HTERT RPE-1 (cell line): Measurements from ENCODE around the gene RNF227.
"Not testable (repeated sequence)": the region's sequence is repeated elsewhere in the genome, so short reads cannot be mapped to it uniquely, and the experiment has no call there.

Experiments
- in situ Hi-C: fragments of 300-500 bp; cut with MboI; formaldehyde crosslinking; loops from 4 replicates; pipeline ENCODE4 v1.14.3; 2020; ENCODE audit warnings: low sequenced_read_pairs

Gene RNF227

DNA sequence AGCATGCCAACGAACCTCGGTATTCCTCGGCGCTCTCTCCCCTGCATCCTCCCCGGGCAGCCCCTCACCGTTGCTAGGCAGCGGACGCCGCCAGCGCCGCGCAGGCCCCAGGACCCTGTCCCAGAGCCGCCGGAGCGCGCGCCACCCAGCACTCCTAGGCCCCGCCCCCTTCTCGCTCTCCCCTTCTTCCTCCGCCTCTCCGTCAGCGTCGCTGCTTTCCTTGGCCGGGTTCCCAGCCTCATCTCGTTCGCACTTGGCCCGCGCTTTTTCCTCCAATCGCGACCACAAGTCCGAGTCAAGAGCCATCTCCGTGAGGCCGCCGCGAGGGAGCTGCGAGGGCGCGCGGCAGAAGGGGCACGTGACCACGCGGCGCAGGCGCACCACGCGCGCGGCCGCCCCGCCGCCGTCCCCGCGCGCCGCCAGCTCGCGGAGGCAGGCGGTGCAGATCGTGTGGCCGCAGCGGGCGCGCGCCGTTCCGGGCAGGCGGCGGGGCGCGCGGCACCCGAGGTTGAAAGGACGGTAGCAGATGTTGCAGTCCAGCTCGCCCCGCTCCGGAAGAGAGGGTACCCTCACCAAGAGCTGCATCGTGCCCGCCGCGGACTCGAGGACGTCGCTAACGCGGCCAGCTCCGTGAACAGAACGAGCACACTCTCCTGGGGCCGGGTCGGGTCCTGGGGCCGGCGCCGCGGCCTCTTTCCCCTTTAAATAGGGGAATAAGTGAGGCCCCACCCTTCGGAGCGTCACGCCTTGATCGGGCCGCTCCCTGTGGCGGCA, at the start of gene RNF227:
Gene RNF227, minus strand, starts transcription at position 679 of the 774 bp plus-strand sequence. Its CDS starts 94 bp downstream, at position 585.
- in situ Hi-C loops = no loop called here

DNA sequence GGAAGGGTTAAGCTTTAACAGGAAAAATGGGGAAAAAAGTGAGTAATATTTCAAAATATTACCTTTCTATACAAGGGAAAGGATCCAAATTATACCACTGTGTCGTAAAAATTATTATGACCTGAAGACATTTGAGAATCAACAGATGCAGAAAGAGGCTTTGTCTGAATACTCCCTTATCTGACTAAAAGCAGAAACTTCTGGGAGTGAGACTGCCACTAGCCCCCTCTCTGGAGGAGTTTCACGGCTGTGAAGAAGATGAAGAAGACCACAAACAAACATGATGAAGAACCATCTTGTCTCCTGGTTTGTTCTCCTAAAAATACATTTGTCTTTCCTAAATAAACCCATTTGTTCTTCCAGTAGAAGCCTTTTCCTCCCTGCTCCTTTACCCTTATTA, 45.3 kb upstream of the RNF227 start:
- in situ Hi-C loops = no loop called here

DNA sequence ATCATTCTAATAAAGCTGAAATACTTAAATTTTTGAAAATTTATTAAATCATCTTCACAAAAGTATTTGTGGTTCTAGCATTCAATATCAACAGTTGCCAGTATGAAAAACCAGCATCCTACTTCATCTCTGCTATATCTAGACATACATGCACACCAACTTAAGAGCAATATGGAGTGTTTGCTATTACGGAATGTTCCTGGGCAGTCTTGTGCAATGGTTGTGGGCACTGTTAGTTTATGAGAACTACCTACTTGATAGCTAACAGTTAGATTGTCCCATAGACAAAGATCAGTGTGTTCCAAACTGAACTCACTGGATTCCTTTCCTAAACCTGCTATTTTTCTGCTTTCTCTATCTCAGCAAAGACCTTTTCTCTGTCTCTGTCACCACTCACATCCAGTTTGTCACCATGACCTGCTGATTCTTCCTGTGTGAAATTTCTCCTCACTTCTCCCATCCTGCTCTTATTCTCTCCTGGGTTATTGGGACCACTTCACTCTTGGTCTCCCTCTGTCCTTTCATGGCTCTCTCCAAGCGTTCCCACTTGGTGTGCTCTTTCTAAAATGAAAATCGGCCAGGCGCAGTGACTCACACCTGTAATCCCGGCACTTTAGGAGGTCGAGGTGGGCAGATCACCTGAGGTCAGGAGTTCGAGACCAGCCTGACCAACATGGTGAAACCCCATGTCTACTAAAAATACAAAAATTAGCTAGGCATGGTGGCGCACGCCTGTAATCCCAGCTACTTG, 43.6 kb upstream of the RNF227 start:
- in situ Hi-C loops = no loop called here

DNA sequence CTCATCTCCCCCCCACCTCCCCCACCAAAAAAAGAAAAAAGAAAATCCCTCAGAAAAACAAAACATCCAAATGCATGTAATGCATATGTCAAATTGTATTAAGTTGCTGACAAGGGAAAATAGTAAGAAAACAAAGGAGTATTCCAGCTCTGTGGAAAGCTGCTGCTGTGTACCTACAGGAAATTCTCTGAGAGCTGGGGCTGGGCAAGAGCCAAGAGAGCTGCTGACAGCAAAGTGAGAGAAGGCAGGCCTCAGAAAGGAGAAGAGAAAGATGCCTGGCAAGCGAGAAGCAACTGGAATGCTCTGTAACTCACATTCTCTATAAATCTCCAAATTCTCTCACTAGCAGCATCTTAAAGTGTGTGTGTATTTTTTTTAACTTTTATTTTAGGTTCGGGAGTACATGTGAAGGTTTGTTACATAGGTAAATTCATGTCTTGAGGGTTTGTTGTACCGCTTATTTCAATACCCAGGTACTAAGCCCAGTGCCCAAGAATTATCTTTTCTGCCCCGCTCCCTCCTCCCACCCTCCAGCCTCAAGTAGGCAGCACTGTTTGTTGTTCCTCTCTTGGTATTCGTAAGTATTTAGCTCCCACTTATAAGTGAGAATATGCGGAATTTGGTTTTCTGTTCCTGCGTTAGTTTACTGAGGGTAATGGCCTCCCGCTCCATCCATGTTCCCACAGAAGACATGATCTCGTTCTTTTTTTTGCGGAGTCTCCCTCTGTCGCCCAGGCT, 40.3 kb upstream of the RNF227 start:
- in situ Hi-C loops = no loop called here

DNA sequence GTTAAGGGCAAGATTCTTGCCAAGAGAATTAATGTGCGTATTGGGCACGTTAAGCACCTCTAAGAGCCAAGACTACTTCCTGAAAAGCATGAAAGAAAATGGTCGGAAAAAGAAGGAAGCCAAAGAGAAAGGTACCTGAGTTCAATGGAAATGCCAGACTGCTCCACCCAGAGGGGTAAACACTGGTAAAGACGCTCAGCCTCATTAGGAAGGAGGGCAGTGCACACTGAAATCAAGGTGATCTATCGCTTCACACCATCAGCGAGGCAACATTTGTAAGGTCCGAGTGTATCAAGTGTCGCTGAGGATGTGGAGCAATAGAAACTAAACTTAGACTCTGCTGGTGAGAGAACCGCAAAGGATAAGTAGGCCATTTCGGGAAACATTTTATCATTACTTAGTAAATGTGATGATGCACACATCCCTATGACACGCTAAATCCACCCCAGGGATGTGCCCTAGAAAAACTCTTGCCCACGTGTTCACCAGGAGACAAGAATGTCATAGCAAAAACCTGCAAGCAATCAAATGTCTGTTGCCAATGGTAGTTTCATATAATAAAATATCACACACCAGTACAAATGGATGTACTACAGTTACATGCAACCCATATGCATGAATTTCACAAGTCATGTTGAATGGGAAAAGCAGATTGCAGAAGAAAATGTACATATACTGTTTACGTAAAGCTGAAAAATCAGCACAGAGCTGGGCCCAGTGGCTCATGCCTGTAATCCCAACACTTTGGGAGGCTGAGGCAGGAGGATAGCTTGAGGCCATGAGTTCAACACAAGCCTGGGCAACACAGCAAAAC, 39.5 kb upstream of the RNF227 start:
- in situ Hi-C loops = no loop called here

DNA sequence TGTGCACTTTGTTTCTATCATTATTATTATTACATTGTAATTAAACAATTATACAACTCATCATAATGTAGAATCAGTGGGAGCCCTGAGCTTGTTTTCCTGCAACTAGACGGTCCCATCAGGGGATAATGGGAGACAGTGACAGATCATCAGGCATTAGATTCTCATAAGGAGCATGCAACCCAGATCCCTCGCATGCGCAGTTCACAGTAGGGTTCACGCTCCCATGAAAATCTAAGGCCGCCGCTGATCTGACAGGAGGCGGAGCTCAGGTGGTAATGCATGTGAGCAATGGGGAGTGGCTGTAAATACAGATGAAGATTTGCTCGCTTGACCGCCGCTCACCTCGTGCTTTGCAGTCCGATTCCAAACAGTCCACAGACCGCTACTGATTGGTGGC, 37.2 kb upstream of the RNF227 start:
- in situ Hi-C loops = not testable (repeated sequence)

DNA sequence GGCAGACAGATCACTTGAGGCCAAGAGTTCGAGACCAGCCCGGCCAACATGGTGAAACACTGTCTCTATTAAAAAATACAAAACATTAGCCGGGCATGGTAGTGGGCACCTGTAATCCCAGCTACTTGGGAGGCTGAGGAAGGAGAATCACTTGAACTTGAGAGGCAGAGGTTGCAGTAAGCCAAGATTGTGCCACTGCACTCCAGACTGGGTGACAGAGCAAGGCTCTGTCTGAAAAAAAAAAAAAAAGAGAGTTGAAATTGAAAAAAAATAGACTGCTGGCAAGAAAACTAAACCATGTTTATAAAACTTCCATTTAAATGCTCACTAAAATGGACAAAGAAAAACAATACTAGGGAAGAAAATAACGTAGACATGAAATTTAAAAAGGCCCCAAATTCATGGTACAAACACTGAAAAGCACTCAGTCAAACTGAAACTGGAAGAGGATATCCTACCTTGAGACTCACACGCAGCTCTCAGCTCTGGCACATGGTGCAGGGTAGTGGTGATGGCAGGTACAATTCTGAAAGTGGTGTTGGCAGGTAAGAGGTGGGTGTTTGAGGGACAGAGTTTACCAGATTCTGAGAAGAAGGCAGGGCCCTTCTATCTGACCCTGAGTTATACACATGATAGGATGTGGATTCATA, 35.2 kb upstream of the RNF227 start:
- in situ Hi-C loops = no loop called here

DNA sequence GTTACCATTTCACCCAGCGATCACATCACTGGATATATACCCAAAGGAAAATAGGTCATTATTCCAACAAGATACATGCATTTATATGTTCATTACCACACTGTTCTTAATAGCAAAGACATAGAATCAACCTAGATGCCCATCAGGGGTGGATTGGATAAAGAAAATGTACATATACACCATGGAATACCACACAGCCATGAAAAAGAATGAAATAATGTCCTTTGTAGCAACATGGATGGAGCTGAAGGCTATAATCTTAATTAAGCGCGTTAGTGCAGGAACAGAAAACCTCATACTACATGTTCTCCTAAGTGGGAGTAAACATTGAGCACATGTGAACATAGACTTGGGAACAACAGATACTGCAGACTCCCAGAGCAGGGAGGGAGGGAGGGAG, 34.5 kb upstream of the RNF227 start:
- in situ Hi-C loops = no loop called here

DNA sequence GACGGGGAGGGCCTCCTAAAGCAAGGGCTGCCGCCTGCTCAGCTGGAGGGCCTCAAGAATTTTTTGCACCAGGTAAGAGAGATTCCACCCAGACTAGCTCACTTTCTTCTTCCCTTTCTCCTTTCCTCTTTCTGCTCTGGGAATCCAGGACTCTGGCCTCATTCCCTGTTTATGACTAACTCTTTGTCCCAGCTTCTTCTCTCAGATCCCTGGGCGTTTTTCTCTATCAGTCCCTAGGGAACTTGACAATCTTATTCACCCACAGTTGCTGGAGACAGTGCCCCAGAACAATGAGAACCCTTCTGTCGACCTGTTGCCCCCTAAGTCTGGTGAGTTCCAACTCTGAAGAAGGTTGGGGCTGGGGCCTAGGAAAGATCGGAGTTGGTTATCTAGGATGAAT, 31.6 kb upstream of the RNF227 start:
- in situ Hi-C loops = no loop called here

DNA sequence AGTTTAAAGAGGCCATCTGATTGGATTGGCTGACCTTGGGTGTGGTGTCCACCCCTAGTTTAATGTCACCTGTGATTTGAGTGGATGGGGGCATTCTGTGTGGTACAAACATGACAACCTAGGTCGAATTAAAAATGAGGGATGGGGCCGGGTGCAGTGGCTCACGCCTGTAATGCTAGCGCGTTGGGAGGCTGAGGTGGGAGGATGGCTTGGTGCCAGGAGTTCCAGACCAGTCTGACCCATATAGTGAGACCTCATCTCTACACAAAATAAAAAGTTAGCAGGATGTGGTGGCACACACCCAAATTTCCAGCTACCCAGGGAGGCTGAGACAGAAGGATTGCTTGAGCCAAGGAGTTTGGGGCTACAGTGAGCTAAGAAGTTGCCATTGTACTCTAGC, 30.4 kb upstream of the RNF227 start:
- in situ Hi-C loops = no loop called here

DNA sequence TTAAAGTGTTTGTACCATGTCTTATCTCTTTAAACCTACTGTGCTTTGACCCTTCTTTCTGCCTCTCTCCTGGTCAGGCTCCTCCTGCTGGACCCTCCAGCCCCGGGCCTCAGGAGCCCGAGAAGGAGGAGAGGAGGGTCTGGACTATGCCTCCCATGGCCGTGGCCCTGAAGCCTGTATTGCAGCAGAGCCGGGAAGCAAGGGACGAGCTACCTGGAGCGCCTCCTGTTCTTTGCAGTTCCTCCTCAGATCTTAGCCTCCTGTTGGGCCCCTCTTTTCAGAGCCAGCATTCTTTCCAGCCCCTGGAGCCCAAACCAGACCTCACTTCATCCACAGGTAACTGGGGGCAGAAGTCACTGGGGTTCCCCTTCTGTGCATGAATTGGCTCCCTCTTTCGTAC, 29.6 kb upstream of the RNF227 start:
- in situ Hi-C loops = no loop called here

DNA sequence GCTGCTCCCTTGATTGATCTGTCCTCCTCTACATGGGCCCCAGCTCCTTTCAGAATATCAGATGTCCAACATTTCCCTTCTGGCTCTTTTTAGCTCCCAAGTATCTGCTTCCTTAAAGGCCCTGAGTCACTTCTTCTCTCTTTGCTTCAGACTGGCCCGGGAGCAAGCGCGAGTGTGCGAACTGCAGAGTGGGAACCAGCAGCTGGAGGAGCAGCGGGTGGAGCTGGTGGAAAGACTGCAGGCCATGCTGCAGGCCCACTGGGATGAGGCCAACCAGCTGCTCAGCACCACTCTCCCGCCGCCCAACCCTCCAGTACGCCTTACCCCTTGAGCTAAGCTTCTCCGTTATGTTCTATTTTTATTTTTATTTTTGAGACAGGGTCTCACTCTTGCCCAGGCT, 28.2 kb upstream of the RNF227 start:
- in situ Hi-C loops = no loop called here

DNA sequence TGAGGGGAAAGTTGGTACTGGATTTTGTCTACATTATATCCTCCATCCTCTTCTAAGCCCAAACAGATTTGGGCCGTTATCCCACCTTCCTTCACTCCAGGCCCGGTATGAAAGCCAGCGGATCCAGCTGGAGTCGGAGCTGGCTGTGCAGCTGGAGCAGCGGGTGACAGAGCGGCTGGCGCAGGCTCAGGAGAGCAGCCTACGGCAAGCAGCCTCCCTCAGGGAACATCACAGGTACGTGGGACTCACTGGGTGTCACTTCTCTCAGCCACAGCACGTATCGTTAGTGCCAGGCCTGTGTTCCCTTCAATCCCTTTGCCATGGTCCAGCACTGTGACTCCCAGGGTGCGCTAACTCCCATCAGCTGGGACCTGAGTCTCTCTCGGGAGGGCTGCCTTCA, 27.2 kb upstream of the RNF227 start:
- in situ Hi-C loops = no loop called here

DNA sequence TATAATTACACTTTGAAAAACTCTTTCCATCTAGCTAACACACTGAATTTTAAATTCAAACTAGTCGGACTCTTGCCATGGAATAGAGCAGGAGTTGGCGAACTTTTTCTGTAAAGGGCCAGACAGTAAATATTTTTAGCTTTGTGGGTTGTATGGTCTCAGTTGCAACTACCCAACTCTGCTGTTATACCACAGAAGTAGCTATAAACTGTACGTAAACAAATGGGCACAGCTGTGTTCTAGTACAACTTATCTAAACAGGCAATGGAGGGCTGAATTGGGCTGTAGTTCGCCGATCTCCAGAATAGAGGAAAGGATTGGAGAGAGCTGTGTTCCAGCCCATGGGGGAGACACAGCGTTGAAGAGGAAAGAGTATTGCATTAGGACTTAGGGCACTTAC, 24.7 kb upstream of the RNF227 start:
- in situ Hi-C loops = no loop called here

DNA sequence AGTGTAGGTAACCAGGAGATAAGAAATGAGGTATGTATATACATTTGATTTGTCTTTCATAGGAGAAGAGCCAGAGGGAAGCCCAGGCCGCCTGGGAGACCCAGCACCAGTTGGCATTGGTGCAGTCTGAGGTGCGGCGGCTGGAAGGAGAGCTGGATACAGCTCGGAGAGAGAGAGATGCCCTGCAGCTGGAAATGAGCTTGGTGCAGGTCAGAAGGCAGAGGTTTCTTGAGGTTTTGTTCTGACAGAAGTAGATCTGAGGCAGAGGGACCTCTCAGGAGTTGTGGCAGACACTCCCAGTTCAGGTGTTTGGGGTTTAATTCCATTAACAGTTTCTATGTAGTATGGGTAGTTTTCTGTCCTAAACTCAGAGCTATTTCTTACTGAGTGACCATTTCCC, 23.9 kb upstream of the RNF227 start:
- in situ Hi-C loops = no loop called here

DNA sequence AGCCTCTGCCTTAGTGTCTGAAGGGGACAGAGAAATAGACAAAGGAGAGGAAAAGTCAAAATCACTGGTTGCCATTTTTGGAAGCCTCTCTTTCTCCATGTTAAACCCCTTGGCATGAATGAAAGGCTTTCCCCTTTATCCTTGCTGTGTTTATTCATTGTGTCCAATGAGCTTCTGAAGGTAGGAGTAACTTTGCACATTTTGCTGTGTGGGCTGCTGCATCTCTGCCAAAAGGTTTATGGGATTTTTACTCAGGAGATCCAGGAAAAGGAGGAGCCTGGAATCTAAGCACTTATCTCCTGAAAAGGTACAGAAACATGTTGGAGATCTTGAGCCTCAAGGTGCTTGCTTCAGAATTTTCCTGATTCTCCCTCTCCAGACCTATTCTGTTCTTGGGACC, 19.8 kb upstream of the RNF227 start:
- in situ Hi-C loops = no loop called here

DNA sequence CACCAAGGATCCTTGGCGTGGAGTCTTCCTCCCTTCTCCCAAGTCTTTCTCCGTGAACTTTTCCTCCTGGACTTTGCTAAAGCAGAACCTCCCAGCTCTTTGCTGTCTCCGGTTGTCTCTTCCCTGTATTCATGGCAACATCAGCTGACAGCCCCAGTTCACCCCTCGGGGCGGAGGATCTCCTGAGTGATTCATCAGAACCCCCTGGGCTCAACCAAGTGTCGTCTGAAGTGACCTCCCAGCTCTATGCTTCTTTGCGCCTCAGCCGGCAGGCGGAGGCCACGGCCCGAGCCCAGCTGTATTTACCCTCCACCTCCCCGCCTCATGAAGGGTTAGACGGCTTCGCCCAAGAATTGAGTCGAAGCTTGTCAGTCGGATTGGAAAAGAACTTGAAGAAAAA, 16.9 kb upstream of the RNF227 start:
- in situ Hi-C loops = no loop called here

DNA sequence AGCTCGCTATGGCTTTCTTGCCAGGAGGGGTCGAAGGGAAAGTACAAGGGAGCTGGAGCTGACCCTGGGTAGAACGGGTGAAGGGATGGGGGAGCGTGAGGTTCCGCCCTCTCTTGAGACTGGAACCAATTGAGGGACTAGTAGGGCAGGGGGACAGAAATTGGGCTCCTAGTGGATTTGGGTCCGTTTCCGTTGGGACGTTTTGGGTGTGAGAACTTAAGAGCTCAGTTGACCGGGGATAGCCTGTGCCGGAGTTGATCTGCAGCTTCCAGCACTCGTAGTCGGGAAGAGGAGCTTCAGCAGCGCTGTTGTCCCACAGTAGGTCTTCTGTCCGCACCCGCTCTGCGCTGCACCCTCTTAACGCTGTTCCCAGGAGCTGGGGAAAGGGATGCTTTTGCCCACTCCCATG, 16.4 kb upstream of the RNF227 start:
- in situ Hi-C loops = no loop called here

DNA sequence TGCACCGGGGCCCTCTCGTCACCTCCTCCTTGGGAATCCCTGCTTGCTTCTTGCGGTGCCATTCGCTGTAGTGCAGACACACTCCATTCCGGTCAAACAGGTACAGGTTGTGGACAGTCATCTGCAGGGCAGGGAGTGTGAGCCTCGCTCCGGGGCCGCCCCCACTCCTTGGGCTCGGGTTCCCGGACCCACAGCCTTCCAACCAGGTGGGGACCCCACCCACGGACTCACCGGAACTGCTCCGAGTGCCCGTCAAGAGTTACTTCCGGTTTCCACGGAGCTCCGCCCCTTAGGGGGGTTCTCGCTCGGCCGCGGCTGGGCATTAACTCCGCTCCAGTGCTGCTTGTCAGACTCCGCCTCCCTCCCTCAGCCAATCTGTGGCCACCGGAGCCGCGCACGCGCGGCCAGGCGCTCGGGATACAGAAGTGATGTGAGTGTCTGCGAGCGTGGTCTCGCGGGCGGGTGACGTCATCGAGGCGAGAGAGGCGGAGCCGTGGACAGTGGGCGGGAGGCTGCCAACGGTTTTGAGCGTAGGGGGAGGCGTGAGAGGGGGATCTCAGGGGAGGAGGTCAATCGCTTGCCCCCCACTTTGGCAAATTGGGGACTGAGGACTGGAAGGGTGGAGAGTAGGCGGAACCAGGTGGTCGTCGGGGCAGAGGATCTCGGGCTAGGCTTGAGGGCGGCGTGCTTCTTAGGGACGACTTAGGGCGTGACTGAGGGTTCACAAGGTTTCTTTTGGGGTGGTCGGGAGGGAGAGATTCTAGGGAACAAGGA, 15.8 kb upstream of the RNF227 start, which contains the start of the genes CNTROB and TRAPPC1:
Gene CNTROB, plus strand, starts transcription at position 498 of the 774 bp plus-strand sequence. CDS start 874 bp downstream, outside the sequence.
Gene TRAPPC1, minus strand, starts transcription at position 238 of the 774 bp plus-strand sequence. Its CDS starts 117 bp downstream, at position 121.
- in situ Hi-C loops = no loop called here
